GM12874 (cell line): ENCODE measurements around the gene TSHZ2.

ENCODE experiments used
- TF ChIP-seq, protein P1 (sequence below): IDR thresholded peaks from 2 replicates; pipeline ENCODE4 v1.5.1; 2011; ENCODE audit warnings: low read depth, mild to moderate bottlenecking, control low read depth, low read length, moderate library complexity; ENCODE audit not compliant: insufficient read depth

The TSHZ2 gene

DNA sequence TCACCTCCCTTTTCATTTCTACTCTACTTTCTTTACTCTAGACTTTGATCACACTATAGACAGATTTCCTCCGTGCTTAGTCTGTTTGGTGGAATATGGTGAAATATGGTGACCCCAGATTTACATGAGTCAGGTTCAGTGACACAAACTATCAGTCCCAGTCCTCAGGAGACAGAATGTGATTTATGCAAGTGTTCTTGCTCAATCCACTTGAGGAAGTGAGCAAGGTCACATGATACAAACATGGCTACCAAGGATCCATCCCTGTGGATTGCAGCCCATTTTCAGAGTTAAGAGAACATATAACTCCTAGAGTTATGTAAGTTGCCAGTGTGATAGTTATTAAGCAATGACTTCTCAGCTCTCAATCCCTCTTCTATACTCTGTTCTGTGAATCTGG is 23.7 kb upstream of the TSHZ2 start:
- TF ChIP-seq, protein P1, sequence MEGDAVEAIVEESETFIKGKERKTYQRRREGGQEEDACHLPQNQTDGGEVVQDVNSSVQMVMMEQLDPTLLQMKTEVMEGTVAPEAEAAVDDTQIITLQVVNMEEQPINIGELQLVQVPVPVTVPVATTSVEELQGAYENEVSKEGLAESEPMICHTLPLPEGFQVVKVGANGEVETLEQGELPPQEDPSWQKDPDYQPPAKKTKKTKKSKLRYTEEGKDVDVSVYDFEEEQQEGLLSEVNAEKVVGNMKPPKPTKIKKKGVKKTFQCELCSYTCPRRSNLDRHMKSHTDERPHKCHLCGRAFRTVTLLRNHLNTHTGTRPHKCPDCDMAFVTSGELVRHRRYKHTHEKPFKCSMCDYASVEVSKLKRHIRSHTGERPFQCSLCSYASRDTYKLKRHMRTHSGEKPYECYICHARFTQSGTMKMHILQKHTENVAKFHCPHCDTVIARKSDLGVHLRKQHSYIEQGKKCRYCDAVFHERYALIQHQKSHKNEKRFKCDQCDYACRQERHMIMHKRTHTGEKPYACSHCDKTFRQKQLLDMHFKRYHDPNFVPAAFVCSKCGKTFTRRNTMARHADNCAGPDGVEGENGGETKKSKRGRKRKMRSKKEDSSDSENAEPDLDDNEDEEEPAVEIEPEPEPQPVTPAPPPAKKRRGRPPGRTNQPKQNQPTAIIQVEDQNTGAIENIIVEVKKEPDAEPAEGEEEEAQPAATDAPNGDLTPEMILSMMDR = no peak

DNA sequence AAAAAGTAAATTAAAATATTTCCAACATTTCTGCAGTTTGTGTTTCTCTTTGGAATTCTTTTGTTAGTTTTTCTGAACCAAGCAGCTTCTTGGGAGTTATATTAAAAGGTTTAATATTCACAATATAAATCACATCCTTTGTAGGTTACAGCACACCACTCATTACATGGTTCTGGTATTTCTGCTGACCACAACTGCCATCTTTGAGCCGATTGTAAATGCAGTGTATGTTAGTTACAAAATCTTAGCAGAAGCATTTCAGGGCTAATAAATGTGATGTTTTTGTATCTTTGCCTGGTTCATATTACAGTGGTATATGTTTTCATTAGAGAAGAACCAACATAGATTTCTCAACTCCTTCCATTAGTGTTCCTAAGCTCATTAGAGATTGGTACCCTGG is 19.1 kb upstream of the TSHZ2 start:
- TF ChIP-seq, protein P1 = no peak

DNA sequence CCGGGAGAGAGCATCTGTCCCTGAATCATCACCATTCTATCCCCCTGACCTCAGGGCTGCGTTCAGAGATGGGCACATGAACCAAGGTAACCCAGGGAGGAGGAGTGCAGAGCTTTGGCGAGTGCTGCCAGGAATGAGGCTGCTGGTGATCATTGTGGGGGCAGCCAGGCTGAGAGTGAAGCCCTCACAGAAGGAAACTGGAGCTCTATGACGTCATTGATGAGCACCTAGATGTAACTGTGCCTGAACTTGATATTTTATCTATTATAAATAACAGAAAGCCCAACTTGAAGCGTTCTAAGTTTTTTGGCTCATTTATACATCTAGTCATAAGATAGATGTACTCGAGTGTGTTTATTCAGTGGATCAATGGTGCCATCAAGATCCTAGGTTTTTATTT is 17.3 kb upstream of the TSHZ2 start:
- TF ChIP-seq, protein P1 = no peak

DNA sequence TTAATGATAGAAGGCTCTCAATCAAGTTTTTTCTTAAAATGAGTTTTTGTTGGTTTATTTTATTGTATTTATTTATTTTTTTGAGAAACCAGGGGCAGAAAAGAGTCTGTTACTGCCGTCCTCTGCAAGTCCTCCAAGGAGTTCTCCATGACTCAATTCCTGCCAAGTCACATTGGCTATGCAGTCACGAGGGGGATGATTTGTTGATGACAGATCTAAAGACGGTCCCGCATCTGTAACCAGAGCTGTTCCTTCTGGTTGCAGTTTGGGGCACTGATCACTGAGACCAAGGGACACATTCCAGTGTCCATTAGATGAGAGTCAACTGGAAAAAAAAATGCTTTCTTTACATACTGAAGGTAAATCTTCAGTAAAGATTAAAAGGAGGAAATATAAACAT is 13.9 kb upstream of the TSHZ2 start:
- TF ChIP-seq, protein P1 = no peak

DNA sequence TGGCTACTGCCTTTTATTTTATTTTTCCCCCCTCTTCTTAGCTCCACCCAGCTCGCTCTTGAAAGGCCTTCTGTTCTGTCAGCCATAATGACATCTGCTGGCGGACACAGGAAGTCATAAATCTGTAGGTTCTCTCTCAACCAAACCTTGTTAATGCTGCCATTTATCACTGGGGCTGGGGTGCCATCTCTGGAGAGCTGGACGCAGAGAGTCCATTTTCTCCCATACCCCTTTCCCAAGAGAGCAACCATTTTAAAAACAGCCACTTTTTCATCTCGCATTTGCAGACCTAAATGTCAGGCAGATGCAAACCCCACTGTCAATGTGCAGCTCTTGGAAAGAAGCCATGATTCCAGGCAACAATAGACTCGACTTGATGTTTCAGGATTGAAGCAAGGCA is 13.0 kb upstream of the TSHZ2 start:
- TF ChIP-seq, protein P1 = 0 out of 2 replicates have a peak, but pooled peaks have one; percentile 1

DNA sequence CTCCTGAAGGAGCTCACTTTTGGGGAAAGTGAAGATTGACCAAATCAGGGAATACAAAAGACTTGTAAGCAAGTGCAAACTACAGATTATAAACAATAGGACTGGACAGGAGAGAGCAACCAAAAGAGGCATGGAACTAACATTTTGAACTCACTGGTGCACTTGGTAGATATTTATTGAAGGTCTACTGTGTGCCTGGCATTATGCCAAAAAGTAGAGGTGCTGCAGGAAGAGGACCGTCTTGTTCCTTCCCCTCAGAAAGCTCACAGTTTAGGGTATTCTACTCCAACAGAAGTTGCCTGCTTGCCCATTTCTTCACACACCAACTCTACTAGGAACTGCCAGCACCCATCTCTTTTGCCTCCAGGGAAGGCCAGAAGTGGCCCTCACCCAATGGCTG is 10.0 kb upstream of the TSHZ2 start:
- TF ChIP-seq, protein P1 = no peak

DNA sequence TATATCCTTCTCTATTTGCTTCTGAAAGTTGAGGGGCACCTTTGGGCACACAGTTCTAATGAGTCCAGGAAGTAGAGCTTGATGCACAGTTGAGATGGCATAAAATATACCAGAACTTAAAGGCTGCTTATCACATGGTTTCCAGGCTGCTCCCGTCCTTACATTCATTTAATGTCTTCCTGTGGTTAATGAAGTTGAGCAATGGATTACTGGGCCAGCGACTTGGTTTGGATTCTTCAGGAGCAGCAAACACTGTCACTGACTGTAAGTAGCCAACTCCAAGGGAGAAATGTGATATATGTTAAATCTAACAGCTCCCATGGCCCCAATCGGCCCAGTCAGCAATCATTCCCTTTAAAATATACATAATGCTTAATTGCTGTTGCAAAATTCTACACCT is 9.0 kb upstream of the TSHZ2 start:
- TF ChIP-seq, protein P1 = no peak

DNA sequence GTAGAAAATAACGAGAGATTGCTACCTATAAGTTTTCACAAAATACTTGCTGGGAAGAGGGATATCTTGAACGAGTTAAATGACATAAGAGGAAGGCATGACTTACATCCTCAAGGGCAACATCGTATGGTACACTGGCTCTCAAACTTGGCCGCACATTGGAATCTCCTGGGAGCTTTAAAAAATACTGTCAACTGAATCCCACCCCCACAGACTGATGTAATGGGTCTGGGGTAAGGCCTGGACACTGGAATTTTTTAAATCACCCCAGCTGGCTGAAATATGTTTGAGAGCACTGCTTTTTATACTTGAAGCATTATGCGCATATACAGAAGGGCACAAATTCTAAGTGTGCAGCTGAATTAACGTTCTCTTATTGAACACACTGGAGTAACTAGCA is 8.0 kb upstream of the TSHZ2 start:
- TF ChIP-seq, protein P1 = no peak
